ENCODE measurements around the gene ASB16. TPM values are rescaled to one million over a fixed set of nuclear protein-coding genes. Genes with fewer than 3 reads are reported as not detected.

ASB16 gene
- total RNA-seq, 1 experiment from 2014 or later, result 0.37 TPM

- DNase-seq (ENCODE audit: low read depth, low spot score) (no peak), ATAC-seq (no peak; the same call in 1 of the 2 replicates)
- no peak for TF ChIP-seq YY1 (IDR thresholded peaks at IDR 0.05; ENCODE audit: extremely low read depth, insufficient replicate concordance, low read depth, low read length)
- no peak for TF ChIP-seq JUND (IDR thresholded peaks at IDR 0.05)
- TF ChIP-seq MAX (IDR thresholded peaks at IDR 0.05), result no peak
- no peak for TF ChIP-seq EGR1 (IDR thresholded peaks at IDR 0.05; ENCODE audit: low read depth)
- no peak for TF ChIP-seq POLR2A (IDR thresholded peaks at IDR 0.05; ENCODE audit: borderline replicate concordance, extremely low read depth, insufficient read depth, insufficient read length)
- no peak for TF ChIP-seq EZH2 (IDR thresholded peaks at IDR 0.05)
- no peak for TF ChIP-seq POLR2AphosphoS5 (IDR thresholded peaks at IDR 0.05; ENCODE audit: low read depth, low read length)
- TF ChIP-seq REST (IDR thresholded peaks at IDR 0.05; ENCODE audit: low read depth), result no peak
- TF ChIP-seq ATF3 (IDR thresholded peaks at IDR 0.05), result no peak
- TF ChIP-seq ZNF274 (IDR thresholded peaks at IDR 0.05; ENCODE audit: low read depth, low read length), result no peak
- no peak for TF ChIP-seq CEBPB (IDR thresholded peaks at IDR 0.05; ENCODE audit: low read depth)
- no peak for TF ChIP-seq SRF (IDR thresholded peaks at IDR 0.05; ENCODE audit: low read depth)
- no peak for TF ChIP-seq SP1 (IDR thresholded peaks at IDR 0.05; ENCODE audit: low read depth)
- no peak for TF ChIP-seq CTCF (IDR thresholded peaks at IDR 0.05 in 2 of 3, conservative IDR thresholded peaks at IDR 0.05 in 1 of 3; ENCODE audit: borderline replicate concordance in 1 of 3, insufficient read depth in 1 of 3, low read depth in 2 of 3, low read length in 2 of 3)
- no peak for TF ChIP-seq ZBTB33 (IDR thresholded peaks at IDR 0.05; ENCODE audit: extremely low read depth, insufficient replicate concordance, low read length)
- Histone ChIP-seq H2AFZ (ENCODE audit: low read depth, low read length, poor library complexity, severe bottlenecking) (no peak overlapping the region), H3K36me3 (ENCODE audit: control insufficient read depth in 1 of 2, insufficient read depth in 2 of 2, low read length in 2 of 2) (peaks cover 6 to 30% of the 10 kb centered on the region in 2 experiments; a peak in 3 of 4 replicates), H3K4me1 (ENCODE audit: control insufficient read depth in 1 of 2, insufficient read depth in 2 of 2, low read length in 2 of 2) (peaks cover 0 to 10% of the 10 kb centered on the region in 2 experiments; a peak in 1 of 4 replicates), H3K79me2 (ENCODE audit: insufficient read depth, low read length) (peaks cover 29% of the 10 kb centered on the region), H3K9me3 (ENCODE audit: control insufficient read depth in 1 of 2, insufficient read depth in 1 of 2, low read depth in 1 of 2, low read length in 2 of 2) (no peaks in the 10 kb centered on the region), H3K9me2 (ENCODE audit: insufficient read depth) (no peaks in the 10 kb centered on the region), H3K4me3 (replicated peaks in 1 of 2; ENCODE audit: low read depth in 1 of 2, low read length in 2 of 2) (no peak overlapping the region), H3K4me2 (ENCODE audit: low read length) (no peak overlapping the region), H4K20me1 (ENCODE audit: insufficient read depth) (no peaks in the 10 kb centered on the region), H3K27me3 (ENCODE audit: insufficient read depth, low read length) (no peaks in the 10 kb centered on the region), H3K9ac (ENCODE audit: low read length) (no peak overlapping the region), H3K27ac (ENCODE audit: low read depth, low read length) (no peak overlapping the region)
- BruUV-seq (replicated peaks), result no TSS peak
- CTCF ChIA-PET, result interaction anchor here (1.1 kb wide), 1 partner anchor 13 kb away, joined by 3 read pairs; no protein-coding TSS in a partner anchor
- RAD21 ChIA-PET (ENCODE audit: low non-redundant PET in 1 of 2, low total read pairs in 2 of 2, uncharacterized antibody in 2 of 2, unreplicated experiment in 2 of 2), result no interaction called here
- intact Hi-C loops (cut with micrococcal nuclease), result no loop called here
- POLR2A ChIA-PET, result interaction anchor here (1.2 kb wide), 1 partner anchor 17 kb away, joined by 4 read pairs; no protein-coding TSS in a partner anchor
Observed at GRCh38 chr17:44155488-44155887, 15.0 kb upstream of the ASB16 start.

Measured in HCT116 (cell line).